ENCODE data around the gene UQCR10.

GRCh38 chr22:29753808-29754657 is 13.1 kb upstream of the UQCR10 start:
- no peak for TF ChIP-seq MAZ (IDR thresholded peaks at IDR 0.05; ENCODE audit: borderline replicate concordance, low read depth, low read length)
- TF ChIP-seq POLR2AphosphoS2 (conservative IDR thresholded peaks at IDR 0.05; ENCODE audit: low read length) = no peak
- no peak for TF ChIP-seq CTCF (IDR thresholded peaks at IDR 0.05)
- no peak for TF ChIP-seq RCOR1 (IDR thresholded peaks at IDR 0.05; ENCODE audit: low read depth, low read length)
- TF ChIP-seq BHLHE40 (IDR thresholded peaks at IDR 0.05; ENCODE audit: low read depth, low read length) = no peak
- TF ChIP-seq HOXA7 (CRISPR knock-in tag; IDR thresholded peaks at IDR 0.05) = no peak
